Activated CD4-positive, alpha-beta T cell treated with anti-CD3 and anti-CD28 coated beads, Interleukin-2, Interleukin-6, amounts not matched to agents 100 ng/mL and 50 ng/mL, durations not matched to agents 16 hours and 8 hours (primary cell): ENCODE data around the gene FANCD2OS.
"Not testable (repeated sequence)": the region's sequence is repeated elsewhere in the genome, so short reads cannot be mapped to it uniquely, and the experiment has no call there.

ENCODE experiments used
- DNase-seq: peaks from one replicate; pipeline ENCODE4 v3.0.0-alpha.2; 2020

Gene FANCD2OS, protein sequence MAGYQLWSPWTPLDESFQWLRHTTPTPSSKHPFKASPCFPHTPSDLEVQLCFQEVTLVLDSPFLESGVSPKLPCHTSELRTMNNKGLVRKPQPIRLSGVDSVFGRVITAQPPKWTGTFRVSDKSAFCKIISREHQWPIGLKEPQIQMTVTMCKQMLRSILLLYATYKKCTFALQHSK

GRCh38 chr3:10108091-10108490, at the start of gene FANCD2OS:
Gene FANCD2OS, minus strand, starts transcription at chr3:10108255. Its CDS starts 3,481 bp downstream, at chr3:10104774.
- no peak for DNase-seq

GRCh38 chr3:10157031-10157430, 49.0 kb upstream of the FANCD2OS start:
- no peak for DNase-seq

DNA sequence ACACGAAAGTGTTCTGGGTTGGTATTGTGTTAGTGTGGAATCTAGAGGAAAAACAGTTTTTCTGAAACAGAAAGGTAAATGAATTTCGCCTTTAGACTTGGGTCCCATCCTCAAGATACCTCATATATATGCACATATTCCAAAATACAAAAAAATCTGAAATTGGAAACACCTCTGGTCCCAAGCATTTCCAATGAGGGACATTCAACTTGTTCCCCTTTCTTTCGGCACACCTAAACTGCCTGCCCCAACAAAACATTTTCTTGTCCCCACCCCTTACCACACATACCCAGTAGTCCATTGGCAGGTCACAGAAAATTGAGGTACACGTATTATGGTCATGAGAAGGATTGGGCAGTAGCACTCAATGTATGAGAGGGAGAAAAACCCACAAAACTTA, 47.6 kb upstream of the FANCD2OS start:
- DNase-seq, result no peak

DNA sequence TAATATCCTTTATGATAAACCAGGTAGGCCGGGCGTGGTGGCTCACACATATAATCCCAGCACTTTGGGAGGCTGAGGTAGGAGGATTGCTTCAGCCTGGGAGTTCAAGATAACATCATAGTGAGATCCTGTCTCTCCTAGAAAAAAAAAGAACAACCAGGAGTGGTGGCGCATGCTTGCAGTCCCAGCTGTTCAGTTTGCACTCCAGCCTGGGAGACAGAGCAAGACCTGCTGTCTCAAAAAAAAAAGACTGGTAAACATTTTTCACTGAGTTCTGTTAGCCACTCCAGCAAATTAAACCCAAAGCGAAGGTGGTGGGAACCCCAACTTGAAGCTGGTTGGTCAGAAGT, 47.0 kb upstream of the FANCD2OS start:
- no peak for DNase-seq

- no peak for DNase-seq
These were observed 46.5 kb upstream of the FANCD2OS start for GRCh38 chr3:10154335-10155122.

- DNase-seq, result no peak
These were observed 42.9 kb upstream of the FANCD2OS start for GRCh38 chr3:10150987-10151386.

- no peak for DNase-seq
These were observed 41.2 kb upstream of the FANCD2OS start for GRCh38 chr3:10149226-10149625.

DNA sequence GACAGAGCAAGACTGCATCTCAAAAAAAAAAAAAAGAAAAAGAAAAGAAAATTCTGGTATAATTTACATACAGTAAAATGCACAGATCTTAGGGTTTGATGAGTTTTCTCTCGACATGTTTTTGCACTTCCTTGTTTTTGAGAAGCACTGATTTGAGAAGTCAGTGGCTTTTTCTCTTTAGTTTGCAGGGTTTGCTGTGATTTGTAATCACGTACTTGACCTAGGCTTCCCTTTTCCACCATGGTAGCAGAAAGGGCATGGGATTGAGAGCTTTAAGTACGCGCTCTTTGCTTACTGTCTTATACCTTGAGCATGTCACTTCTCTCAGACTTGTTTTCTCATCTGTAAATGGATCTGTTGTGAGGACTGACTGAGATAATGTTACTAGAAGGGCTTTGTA, 37.6 kb upstream of the FANCD2OS start:
- DNase-seq, result no peak

DNA sequence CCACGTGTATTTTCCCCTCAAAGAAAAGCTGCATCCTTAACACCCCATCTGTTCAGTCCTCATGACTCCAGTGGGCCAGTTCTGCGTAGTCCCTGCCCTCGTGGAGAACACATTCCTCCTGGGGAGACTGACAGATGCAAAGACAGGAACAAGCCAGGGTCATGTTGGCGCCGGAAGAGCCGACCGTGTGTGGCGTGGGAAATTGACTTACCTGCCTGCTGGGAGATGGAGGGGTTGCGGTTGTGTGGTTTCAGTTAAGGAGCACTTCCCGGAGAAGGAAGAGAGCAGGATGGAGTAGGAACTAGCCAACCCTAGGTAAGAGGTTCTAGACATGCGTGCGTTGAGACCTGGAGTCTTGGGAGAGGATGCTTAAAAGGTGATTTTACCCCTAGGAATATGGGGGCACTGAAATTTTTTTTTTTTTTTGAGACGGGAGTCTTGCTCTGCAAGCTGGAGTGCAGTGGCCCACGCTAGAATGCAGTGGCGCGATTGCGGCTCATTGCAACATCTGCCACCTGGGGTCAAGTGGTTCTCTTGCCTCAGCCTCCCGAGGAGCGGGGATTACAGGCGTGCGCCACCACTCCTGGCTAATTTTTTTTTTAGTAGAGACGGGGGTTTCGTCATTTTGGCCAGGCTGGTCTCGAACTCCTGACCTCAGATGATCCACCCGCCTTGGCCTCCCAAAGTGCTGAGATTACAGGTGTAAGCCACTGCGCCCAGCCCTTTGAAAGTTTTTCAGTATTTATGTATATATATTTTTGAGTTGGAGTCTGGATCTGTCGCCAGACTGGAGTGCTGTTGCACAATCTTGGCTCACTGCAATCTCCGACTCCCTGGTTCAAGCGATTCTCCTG, 34.9 kb upstream of the FANCD2OS start:
- peak; percentile 48 for DNase-seq

GRCh38 chr3:10140996-10141546, 33.0 kb upstream of the FANCD2OS start:
- no peak for DNase-seq

GRCh38 chr3:10137178-10137577, 29.1 kb upstream of the FANCD2OS start:
- DNase-seq, result no peak

DNA sequence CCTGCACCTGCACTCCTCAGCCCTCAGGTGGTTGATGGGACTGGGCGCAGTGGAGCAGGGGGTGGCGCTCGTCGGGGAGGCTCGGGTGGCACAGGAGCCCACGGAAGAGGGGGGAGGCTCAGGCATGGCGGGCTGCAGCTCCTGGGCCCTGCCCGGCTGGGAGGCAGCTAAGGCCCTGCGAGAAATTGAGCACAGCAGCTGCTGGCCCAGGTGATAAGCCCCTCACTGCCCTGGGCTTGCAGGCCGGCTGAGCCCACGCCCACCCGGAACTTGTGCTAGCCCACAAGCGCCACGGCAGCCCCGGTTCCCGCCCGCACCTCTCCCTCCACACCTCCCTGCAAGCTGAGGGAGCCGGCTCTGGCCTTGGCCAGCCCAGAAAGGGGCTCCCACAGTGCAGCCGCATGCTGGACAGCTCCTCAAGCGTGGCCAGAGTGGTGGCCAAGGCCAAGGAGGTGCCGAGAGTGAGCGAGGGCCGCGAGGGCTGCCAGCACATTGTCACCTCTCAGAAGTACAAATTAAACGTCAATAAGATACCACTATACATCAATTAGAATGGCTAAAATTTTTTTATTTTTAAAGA, 28.5 kb upstream of the FANCD2OS start:
- DNase-seq, result no peak

GRCh38 chr3:10135872-10136271, 27.8 kb upstream of the FANCD2OS start:
- DNase-seq, result not testable (repeated sequence)

- no peak for DNase-seq
These were observed 14.7 kb upstream of the FANCD2OS start for GRCh38 chr3:10122724-10123123.

DNA sequence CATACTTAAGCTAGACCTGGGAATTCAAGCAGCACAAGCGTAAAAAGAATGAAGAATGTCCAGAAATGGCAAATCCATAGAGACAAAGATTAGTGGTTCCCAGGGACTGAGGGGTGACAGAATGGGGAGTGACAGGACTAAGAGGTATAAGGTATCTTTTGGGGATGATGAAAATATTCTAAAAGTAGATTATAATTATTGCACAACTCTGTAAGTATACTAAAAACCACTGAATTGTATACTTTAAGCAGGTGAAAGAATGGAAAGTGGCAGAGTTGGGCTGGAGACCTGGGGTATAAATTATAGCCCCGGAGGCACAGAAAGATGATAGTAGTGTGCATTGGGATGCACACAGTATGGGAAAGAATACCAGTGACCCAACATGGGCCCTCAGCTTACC, 13.0 kb upstream of the FANCD2OS start:
- DNase-seq, result no peak

DNA sequence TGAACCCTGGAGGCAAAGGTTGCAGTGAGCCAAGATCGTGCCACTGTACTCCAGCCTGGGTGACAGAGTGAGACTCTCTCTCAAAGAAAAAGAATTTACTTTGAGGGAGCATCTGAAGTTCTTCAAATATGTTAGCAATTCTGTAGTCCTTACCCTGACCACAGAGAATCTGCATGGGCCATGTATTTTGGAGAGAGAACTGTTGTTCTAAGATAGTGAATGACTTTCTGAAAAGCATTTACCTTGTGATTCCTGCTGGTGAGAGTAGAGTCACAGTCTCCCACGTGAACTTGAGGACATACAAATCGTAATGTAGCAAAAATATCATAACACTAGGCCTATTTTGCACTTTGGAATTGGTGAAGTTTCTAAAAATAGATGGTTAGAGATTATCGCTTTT, 11.3 kb upstream of the FANCD2OS start:
- no peak for DNase-seq

DNA sequence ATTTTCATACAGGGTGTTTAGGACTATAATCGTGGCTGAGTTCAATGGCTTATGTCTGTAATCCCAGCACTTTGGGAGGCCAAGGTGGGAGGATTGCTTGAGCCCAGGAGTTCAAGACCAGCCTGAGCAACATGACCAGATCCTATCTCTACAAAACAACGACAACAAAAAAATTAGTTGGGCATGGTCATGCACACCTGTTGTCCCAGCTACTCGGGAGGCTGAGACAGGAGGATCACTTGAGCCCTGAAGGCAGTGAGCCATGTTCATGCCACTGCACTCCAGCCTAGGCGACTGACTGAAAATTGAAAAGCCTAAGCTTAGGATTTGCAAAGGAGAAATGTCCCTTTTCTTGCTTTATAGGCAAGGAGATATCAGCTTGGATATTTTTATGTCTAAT, 8.9 kb upstream of the FANCD2OS start:
- no peak for DNase-seq

DNA sequence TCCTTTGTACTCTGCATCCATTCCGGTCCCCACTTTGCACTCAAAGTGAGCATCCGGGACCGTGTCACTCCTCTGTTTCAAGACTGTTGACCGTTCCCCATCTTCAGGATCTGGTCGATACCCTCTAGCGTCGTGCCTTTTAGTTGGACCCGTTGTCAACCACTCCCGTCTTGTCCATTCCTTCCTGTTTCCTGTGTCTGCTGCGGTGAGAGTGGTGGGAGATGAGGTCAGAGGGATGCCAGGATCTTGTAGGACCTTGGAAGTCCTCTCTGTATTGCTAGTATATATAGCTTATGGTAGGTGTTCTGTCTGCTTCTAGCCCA, 8.0 kb upstream of the FANCD2OS start:
- DNase-seq, result no peak

DNA sequence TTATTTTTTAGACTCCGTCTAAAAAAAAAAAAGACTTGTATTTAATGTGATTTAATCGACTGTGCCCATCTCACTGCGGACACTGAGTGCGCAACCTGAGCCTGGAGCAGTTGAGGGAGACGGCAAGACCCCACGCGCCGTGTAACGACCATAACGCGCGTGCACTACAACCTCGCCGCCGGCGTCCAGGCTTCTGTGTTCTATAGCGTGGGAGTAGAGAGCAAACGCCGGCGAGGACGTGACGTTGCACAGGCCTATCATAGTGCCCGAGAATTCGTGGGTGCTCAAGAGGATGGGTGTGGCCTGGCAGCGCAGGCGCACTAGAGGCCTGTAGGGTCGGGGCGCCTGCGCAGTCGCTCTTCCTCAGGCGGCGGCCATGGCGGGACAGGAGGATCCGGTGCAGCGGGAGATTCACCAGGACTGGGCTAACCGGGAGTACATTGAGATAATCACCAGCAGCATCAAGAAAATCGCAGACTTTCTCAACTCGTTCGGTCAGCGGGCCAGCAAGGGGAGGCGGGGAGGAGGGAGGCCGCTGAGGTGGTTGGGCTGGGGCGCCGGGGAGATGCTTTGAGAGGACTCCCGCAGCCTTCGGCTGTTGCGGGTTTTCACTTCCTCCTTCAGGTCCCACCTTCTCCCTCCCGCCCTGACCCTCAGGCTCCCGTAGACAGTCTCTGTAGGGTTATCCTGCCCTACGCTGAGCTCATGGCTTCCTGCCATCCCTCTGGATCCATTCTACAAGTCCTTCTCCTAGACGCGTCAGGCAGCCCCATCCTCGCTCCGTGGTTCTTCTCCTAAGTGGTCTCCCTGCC, 7.5 kb upstream of the FANCD2OS start, which contains the start of gene BRK1:
BRK1 (plus strand) TSS at position 350 of the 812 bp plus-strand sequence; CDS start at position 377, 27 bp downstream.
- peak; percentile 97 for DNase-seq

GRCh38 chr3:10106919-10107318, 1.1 kb downstream of the FANCD2OS start:
- DNase-seq, result no peak

- DNase-seq, result no peak
These were observed 9.0 kb downstream of the FANCD2OS start for GRCh38 chr3:10099041-10099440.

GRCh38 chr3:10093678-10094077, 14.4 kb downstream of the FANCD2OS start:
- DNase-seq, result no peak
